HUES64 (cell line): Measurements from ENCODE around the gene RAPGEF3.

Experiments
- H3K27ac ChIP-seq: 2 replicates; pipeline ENCODE4 v1.7.0; 2013; ENCODE audit warnings: low read depth, low read length, inconsistent platforms
- H3K27me3 ChIP-seq: 2 replicates; pipeline ENCODE4 v1.6.1; 2013; ENCODE audit warnings: mild to moderate bottlenecking, low read length; ENCODE audit not compliant: insufficient read depth
- H3K36me3 ChIP-seq: 2 replicates; pipeline ENCODE4 v1.6.1; 2013; ENCODE audit warnings: mild to moderate bottlenecking, low read length; ENCODE audit not compliant: insufficient read depth
- H3K4me1 ChIP-seq: 2 replicates; pipeline ENCODE4 v1.6.1; 2013; ENCODE audit warnings: mild to moderate bottlenecking, low read length, moderate library complexity; ENCODE audit not compliant: insufficient read depth
- H3K4me3 ChIP-seq: 2 replicates; pipeline ENCODE4 v1.5.1; 2013; ENCODE audit warnings: mild to moderate bottlenecking, low read length, moderate library complexity
- H3K9ac ChIP-seq: 2 replicates; pipeline ENCODE4 v1.6.1; 2013; ENCODE audit warnings: mild to moderate bottlenecking, low read depth, low read length
- H3K9me3 ChIP-seq: 2 replicates; pipeline ENCODE4 v1.6.1; 2013; ENCODE audit warnings: low read depth, low read length; ENCODE audit not compliant: insufficient read depth
- WGBS: fragments of 150-250, 120-280 bp; methylation state at CpG from one replicate; pipeline ENCODE4 v1.1.7; 2013; ENCODE audit warnings: missing lambda C conversion rate; 5-methylcytosine and 5-hydroxymethylcytosine counted together

RAPGEF3 gene

DNA sequence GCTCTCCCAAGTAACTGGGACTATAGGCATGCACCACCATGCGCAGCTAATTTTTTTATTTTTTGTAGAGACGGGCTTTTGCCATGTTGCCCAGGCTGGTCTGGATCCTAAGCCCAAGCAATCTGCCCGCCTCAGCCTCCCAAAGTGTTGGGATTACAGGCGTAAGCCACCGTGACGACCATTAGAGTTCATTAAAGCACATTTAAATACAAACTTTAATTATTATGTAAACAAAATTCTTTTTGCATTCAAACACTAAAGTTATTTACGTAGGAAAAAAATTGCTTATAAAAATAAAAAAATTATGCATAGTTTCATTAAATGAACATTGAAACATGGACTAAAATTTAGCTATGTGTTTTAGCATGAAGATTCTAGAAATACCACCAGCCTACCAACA is 60.0 kb downstream of the RAPGEF3 start:
- peaks cover 80% of the 10 kb centered on the region for H3K36me3 ChIP-seq
- WGBS = 96% methylated on average over 4 of the region's 7 CpGs
- no peak overlapping the region for H3K27ac ChIP-seq
- H3K9me3 ChIP-seq = no peaks in the 10 kb centered on the region
- no peak overlapping the region for H3K9ac ChIP-seq
- no peaks in the 10 kb centered on the region for H3K4me1 ChIP-seq
- no peaks in the 10 kb centered on the region for H3K27me3 ChIP-seq
- H3K4me3 ChIP-seq = no peak overlapping the region

DNA sequence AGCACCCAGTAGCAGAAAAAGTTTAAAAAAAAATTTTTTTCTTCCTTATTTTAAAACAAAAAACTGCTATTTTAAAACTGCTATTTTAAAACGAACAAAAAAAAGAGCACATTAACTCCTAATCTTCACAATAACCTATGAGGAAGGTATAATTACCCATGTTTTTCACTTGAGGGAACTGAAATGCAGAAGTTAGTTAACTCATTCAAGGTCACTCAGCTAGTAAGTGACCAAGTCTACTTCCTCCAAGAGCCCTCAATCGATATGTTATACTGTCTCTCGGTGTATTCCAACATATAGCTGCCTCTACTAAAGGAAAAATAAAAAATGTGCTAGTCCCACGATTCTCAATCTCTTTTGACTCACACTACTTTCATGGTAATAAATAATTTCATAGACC is 60.6 kb downstream of the RAPGEF3 start:
- no peak overlapping the region for H3K9ac ChIP-seq

DNA sequence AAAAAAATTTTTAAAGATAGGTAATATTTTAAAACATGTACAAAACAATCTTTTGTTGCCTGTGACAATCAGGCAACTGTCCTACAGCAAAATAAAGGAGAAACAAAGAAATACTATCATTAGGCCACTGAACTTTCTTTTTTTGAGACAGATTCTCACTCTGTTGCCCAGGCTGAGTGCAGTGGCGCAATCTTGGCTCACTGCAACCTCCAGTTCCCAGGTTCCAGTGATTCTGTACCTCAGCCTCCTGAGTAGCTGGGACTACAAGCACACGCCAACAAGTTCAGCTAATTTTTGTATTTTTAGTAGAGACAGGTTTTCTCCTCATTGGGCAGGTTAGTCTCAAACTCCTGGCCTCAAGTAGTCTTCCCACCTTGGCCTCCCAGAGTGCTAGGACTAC is 69.5 kb downstream of the RAPGEF3 start:
- no peaks in the 10 kb centered on the region for H3K9me3 ChIP-seq
- WGBS = 95% methylated on average over 2 of the region's 2 CpGs
- no peaks in the 10 kb centered on the region for H3K4me1 ChIP-seq
- no peaks in the 10 kb centered on the region for H3K27me3 ChIP-seq
- H3K36me3 ChIP-seq = peaks cover 83% of the 10 kb centered on the region
- no peak overlapping the region for H3K27ac ChIP-seq
- no peak overlapping the region for H3K9ac ChIP-seq
- H3K4me3 ChIP-seq = no peak overlapping the region

More for the DNA sequence above, 60.6 kb downstream of the RAPGEF3 start:
- H3K9me3 ChIP-seq = no peaks in the 10 kb centered on the region
- peaks cover 85% of the 10 kb centered on the region for H3K36me3 ChIP-seq
- WGBS = over 99% methylated on average over 4 of the region's 4 CpGs
- H3K4me3 ChIP-seq = no peak overlapping the region
- H3K27me3 ChIP-seq = no peaks in the 10 kb centered on the region
- H3K27ac ChIP-seq = no peak overlapping the region
- H3K4me1 ChIP-seq = no peaks in the 10 kb centered on the region

DNA sequence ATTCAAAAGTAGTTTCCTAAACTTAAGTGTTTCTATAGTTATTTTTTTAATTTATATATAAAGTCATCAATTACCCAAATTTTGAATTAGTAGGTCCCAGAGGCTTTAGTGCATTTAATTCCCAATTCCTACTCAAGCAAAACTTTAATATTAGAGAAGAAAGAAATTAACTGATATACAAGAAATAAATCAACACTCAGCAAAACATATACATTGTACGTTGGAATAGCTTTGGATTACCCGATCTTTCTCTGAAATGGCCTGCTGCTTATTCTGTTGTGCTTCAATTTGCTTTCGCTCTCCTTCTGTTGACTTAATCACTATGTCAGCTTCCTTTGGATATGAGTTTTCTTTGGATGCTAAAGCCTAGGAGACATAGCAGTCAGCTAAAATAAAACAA is 71.0 kb downstream of the RAPGEF3 start:
- Histone ChIP-seq H3K27me3 (no peaks in the 10 kb centered on the region), H3K9me3 (no peaks in the 10 kb centered on the region), H3K4me3 (no peak overlapping the region), H3K9ac (no peak overlapping the region), H3K36me3 (peaks cover 85% of the 10 kb centered on the region), H3K4me1 (no peaks in the 10 kb centered on the region), H3K27ac (no peak overlapping the region)
- 87% methylated on average over 3 of the region's 3 CpGs for WGBS

DNA sequence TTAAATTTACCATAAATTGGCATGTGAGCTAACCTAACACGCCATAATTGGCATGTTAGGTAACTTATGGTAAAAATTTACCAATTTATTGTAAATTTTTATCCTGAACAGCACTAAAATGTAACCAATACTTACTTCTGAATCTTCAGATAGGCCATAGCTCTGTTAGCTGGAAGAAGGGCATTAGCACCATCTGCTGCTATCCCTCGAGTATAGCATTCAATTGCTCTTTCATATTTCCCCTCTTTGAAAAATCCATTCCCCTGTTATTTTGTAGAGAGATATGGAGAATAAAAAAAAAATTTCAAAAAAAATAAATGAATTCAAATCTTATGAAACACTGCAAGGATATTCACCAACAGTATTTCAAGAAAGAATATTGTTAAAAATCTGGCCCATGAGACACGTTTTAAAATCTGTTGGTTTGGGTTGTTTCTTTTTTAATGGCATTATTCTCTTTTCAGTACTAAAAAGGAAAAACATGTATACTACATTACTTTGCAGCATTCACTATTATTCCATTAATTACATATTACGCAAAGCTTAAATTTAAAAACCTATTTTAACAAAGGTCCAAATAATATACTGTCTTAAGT is 71.9 kb downstream of the RAPGEF3 start:
- Histone ChIP-seq H3K27ac (no peak overlapping the region), H3K9ac (no peak overlapping the region), H3K36me3 (peaks cover 85% of the 10 kb centered on the region), H3K27me3 (no peaks in the 10 kb centered on the region), H3K4me1 (no peaks in the 10 kb centered on the region), H3K9me3 (no peaks in the 10 kb centered on the region), H3K4me3 (no peak overlapping the region)
- 80% methylated on average over 2 of the region's 4 CpGs for WGBS
